CD4-positive, alpha-beta memory T cell (primary cell): ENCODE results near the gene SPPL3. TPM values are rescaled to one million over a fixed set of nuclear protein-coding genes. Genes with fewer than 3 reads are reported as not detected.

Source experiments
- CTCF ChIA-PET: fragments of 350-600 bp; sonication (Branson Sonifier 250); formaldehyde crosslinking; loops from one replicate; lab custom pipeline; 2021; ENCODE audit warnings: inconsistent platforms; ENCODE audit not compliant: partially characterized antibody; lab: Charles Lee
- POLR2A ChIA-PET: fragments of 350-600 bp; sonication (Branson Sonifier 250); formaldehyde crosslinking; loops from one replicate; lab custom pipeline; 2021; ENCODE audit not compliant: partially characterized antibody; lab: Charles Lee
- DNase-seq, 5 donors: peaks; one replicate each; pipeline versions ENCODE4 v3.0.0 to v3.0.0-alpha.2; 2020 to 2022; ENCODE audit warnings: mixed read lengths in 1 of 5
- H3K27ac ChIP-seq: one replicate; pipeline ENCODE4 v1.7.0; 2013; ENCODE audit warnings: low read depth, low read length
- H3K27me3 ChIP-seq: 2 replicates; pipeline ENCODE4 v1.7.0; 2013; ENCODE audit warnings: mild to moderate bottlenecking, low read length, moderate library complexity; ENCODE audit not compliant: insufficient read depth
- H3K36me3 ChIP-seq: 2 replicates; pipeline ENCODE4 v1.7.0; 2013; ENCODE audit warnings: mild to moderate bottlenecking, low read length, moderate library complexity; ENCODE audit not compliant: insufficient read depth
- H3K4me1 ChIP-seq: 2 replicates; pipeline ENCODE4 v1.7.0; 2013; ENCODE audit warnings: mild to moderate bottlenecking, low read length, moderate library complexity; ENCODE audit not compliant: insufficient read depth
- H3K4me3 ChIP-seq, 2 donors: one replicate each; pipeline ENCODE4 v1.7.0; 2013; ENCODE audit warnings: low read length in 2 of 2, mild to moderate bottlenecking in 1 of 2
- H3K9me3 ChIP-seq, 2 donors: one replicate each; pipeline ENCODE4 v1.7.0; 2013; ENCODE audit warnings: low read length in 2 of 2, control low read depth in 1 of 2; ENCODE audit not compliant: control insufficient read depth in 1 of 2
- H3K27ac Mint-ChIP-seq, 7 donors: one replicate each; pipeline ENCODE4 v1.8.0; 2020 to 2021; ENCODE audit warnings: mixed read lengths in 7 of 7, mild to moderate bottlenecking in 6 of 7, inconsistent platforms in 3 of 7, moderate library complexity in 3 of 7
- H3K27me3 Mint-ChIP-seq, 2 donors: one replicate each; pipeline ENCODE4 v1.8.0; 2020 to 2021; ENCODE audit warnings: mixed read lengths in 2 of 2
- H3K36me3 Mint-ChIP-seq, 2 donors: one replicate each; pipeline ENCODE4 v1.8.0; 2020 to 2021; ENCODE audit warnings: mixed read lengths in 2 of 2, inconsistent platforms in 1 of 2, mild to moderate bottlenecking in 1 of 2
- H3K4me1 Mint-ChIP-seq, 4 donors: one replicate each; pipeline ENCODE4 v1.8.0; 2020 to 2021; ENCODE audit warnings: mixed read lengths in 4 of 4, mild to moderate bottlenecking in 1 of 4
- H3K4me3 Mint-ChIP-seq, 8 donors: one replicate each; pipeline ENCODE4 v1.8.0; 2020 to 2021; ENCODE audit warnings: mixed read lengths in 8 of 8, mild to moderate bottlenecking in 7 of 8, moderate library complexity in 6 of 8, inconsistent platforms in 3 of 8
- H3K9me3 Mint-ChIP-seq, 8 donors: one replicate each; pipeline ENCODE4 v1.8.0; 2020 to 2021; ENCODE audit warnings: mixed read lengths in 8 of 8, mild to moderate bottlenecking in 5 of 8, inconsistent platforms in 3 of 8, moderate library complexity in 1 of 8
- intact Hi-C: fragments of 100-400 bp; cut with micrococcal nuclease; formaldehyde crosslinking; loops from one replicate; pipeline ENCODE4 v1.15.1; 2023
- polyA plus RNA-seq, 2 donors: library from polyadenylated mRNA; unstranded; fragments of 300-500 nt; fragmentation: Illumina TruSeq; gene quantifications; one replicate each; pipeline ENCODE4 v1.2.3, GENCODE V29; 2021
- total RNA-seq, 2 experiments: library from RNA; stranded (reverse); gene quantifications; one replicate each; pipeline ENCODE4 v1.2.3, GENCODE V29; 2021

Gene SPPL3
- total and polyA plus RNA-seq, 4 experiments from 2014 or later, result 7.4 to 49.4 (median 44.8) TPM

- no peaks in the 10 kb centered on the region for H3K4me1 ChIP-seq
- intact Hi-C loops, result no loop called here
- Mint-ChIP-seq H3K27ac (no peak overlapping the region), H3K9me3 (peaks cover 0 to 26% (median 17%) of the 10 kb centered on the region in 8 donors), H3K4me1 (no peaks in the 10 kb centered on the region), H3K27me3 (peaks cover 0 to 3% of the 10 kb centered on the region in 2 donors), H3K4me3 (no peak overlapping the region), H3K36me3 (peaks cover 0 to 3% of the 10 kb centered on the region in 2 donors)
- no peak overlapping the region for H3K4me3 ChIP-seq
- POLR2A ChIA-PET, result no interaction called here
- no peak overlapping the region for H3K27ac ChIP-seq
- H3K27me3 ChIP-seq, result no peaks in the 10 kb centered on the region
- no peaks in the 10 kb centered on the region for H3K36me3 ChIP-seq
- peaks cover 0 to 6% of the 10 kb centered on the region in 2 donors for H3K9me3 ChIP-seq
- CTCF ChIA-PET, result no interaction called here
- no peak for DNase-seq
These were observed 17.5 kb upstream of the SPPL3 start for GRCh38 chr12:120921637-120922036.

DNA sequence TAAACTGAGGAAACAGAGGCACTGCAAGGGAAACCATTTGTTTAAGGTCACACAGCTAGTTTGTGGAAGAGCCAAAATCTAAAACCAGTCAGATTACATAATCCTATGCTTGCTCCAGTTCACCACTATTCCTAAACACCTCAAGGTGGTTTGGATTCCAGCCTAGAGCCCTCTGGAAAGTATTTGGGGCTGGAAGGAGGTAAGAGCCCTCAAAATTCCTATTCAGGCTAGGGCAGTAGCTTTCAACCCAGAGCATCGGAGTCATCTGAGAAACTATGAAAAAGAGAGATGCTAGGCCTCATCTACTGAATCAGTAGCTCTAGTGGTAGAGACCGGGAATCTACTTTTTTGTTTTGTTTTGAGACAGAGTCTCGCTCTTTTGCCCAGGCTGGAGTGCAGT is 16.0 kb upstream of the SPPL3 start:
- Histone ChIP-seq H3K36me3 (no peaks in the 10 kb centered on the region), H3K4me3 (no peak overlapping the region), H3K4me1 (no peaks in the 10 kb centered on the region), H3K27me3 (no peaks in the 10 kb centered on the region), H3K9me3 (peaks cover 0 to 6% of the 10 kb centered on the region in 2 donors), H3K27ac (no peak overlapping the region)
- POLR2A ChIA-PET, result no interaction called here
- no peak for DNase-seq
- H3K27ac Mint-ChIP-seq, result no peak overlapping the region
- CTCF ChIA-PET, result no interaction called here
- no peaks in the 10 kb centered on the region for H3K4me1 Mint-ChIP-seq
- intact Hi-C loops, result no loop called here
- peaks cover 0 to 5% of the 10 kb centered on the region in 2 donors for H3K27me3 Mint-ChIP-seq
- H3K4me3 Mint-ChIP-seq, result no peak overlapping the region
- H3K9me3 Mint-ChIP-seq, result peaks cover 0 to 29% (median 19%) of the 10 kb centered on the region in 8 donors
- peaks cover 0 to 5% of the 10 kb centered on the region in 2 donors for H3K36me3 Mint-ChIP-seq

- Mint-ChIP-seq H3K27ac (no peak overlapping the region), H3K36me3 (peaks cover 0 to 5% of the 10 kb centered on the region in 2 donors), H3K27me3 (peaks cover 0 to 5% of the 10 kb centered on the region in 2 donors), H3K4me3 (no peak overlapping the region), H3K9me3 (peaks cover 0 to 29% (median 19%) of the 10 kb centered on the region in 8 donors), H3K4me1 (no peaks in the 10 kb centered on the region)
- no peaks in the 10 kb centered on the region for H3K36me3 ChIP-seq
- no peaks in the 10 kb centered on the region for H3K4me1 ChIP-seq
- intact Hi-C loops, result no loop called here
- H3K27me3 ChIP-seq, result no peaks in the 10 kb centered on the region
- ChIA-PET CTCF (interaction anchor here (0.7 to 1.5 kb wide), 2 partner anchors 55 to 61 kb away, joined by 3 to 4 read pairs; no protein-coding TSS in a partner anchor), POLR2A (no interaction called here)
- no peak overlapping the region for H3K4me3 ChIP-seq
- no peak overlapping the region for H3K27ac ChIP-seq
- DNase-seq, result no peak
- H3K9me3 ChIP-seq, result peaks cover 0 to 6% of the 10 kb centered on the region in 2 donors
These were observed 13.6 kb upstream of the SPPL3 start for GRCh38 chr12:120917748-120918147.

GRCh38 chr12:120916561-120916960 is 12.4 kb upstream of the SPPL3 start:
- intact Hi-C loops, result no loop called here
- Histone ChIP-seq H3K4me3 (no peak overlapping the region), H3K9me3 (peaks cover 0 to 6% of the 10 kb centered on the region in 2 donors), H3K4me1 (no peaks in the 10 kb centered on the region), H3K27ac (no peak overlapping the region), H3K36me3 (no peaks in the 10 kb centered on the region), H3K27me3 (no peaks in the 10 kb centered on the region)
- H3K27ac Mint-ChIP-seq, result no peak overlapping the region
- peaks cover 0 to 5% of the 10 kb centered on the region in 2 donors for H3K27me3 Mint-ChIP-seq
- peaks cover 0 to 29% (median 19%) of the 10 kb centered on the region in 8 donors for H3K9me3 Mint-ChIP-seq
- H3K4me3 Mint-ChIP-seq, result no peak overlapping the region
- ChIA-PET POLR2A (no interaction called here), CTCF (no interaction called here)
- no peaks in the 10 kb centered on the region for H3K4me1 Mint-ChIP-seq
- H3K36me3 Mint-ChIP-seq, result peaks cover 0 to 5% of the 10 kb centered on the region in 2 donors
- DNase-seq, result no peak

GRCh38 chr12:120914794-120915193 is 10.6 kb upstream of the SPPL3 start:
- H3K9me3 Mint-ChIP-seq, result peaks cover 0 to 27% (median 19%) of the 10 kb centered on the region in 8 donors
- Histone ChIP-seq H3K9me3 (peaks cover 0 to 6% of the 10 kb centered on the region in 2 donors), H3K4me1 (no peaks in the 10 kb centered on the region), H3K27ac (no peak overlapping the region), H3K36me3 (no peaks in the 10 kb centered on the region), H3K4me3 (no peak overlapping the region), H3K27me3 (no peaks in the 10 kb centered on the region)
- DNase-seq, result no peak
- H3K27ac Mint-ChIP-seq, result no peak overlapping the region
- ChIA-PET CTCF (no interaction called here), POLR2A (no interaction called here)
- no peaks in the 10 kb centered on the region for H3K4me1 Mint-ChIP-seq
- H3K36me3 Mint-ChIP-seq, result peaks cover 0 to 5% of the 10 kb centered on the region in 2 donors
- peaks cover 0 to 5% of the 10 kb centered on the region in 2 donors for H3K27me3 Mint-ChIP-seq
- H3K4me3 Mint-ChIP-seq, result no peak overlapping the region
- intact Hi-C loops, result no loop called here

GRCh38 chr12:120909633-120910298 is 5.6 kb upstream of the SPPL3 start:
- intact Hi-C loops, result no loop called here
- no peaks in the 10 kb centered on the region for H3K36me3 ChIP-seq
- H3K27ac ChIP-seq, result no peak overlapping the region
- POLR2A ChIA-PET, result no interaction called here
- H3K4me1 Mint-ChIP-seq, result peaks cover 0 to 3% (median 1%) of the 10 kb centered on the region in 4 donors
- no peak overlapping the region for H3K4me3 Mint-ChIP-seq
- H3K27me3 ChIP-seq, result no peaks in the 10 kb centered on the region
- DNase-seq, result no peak
- H3K27me3 Mint-ChIP-seq, result no peaks in the 10 kb centered on the region
- no peak overlapping the region for H3K4me3 ChIP-seq
- CTCF ChIA-PET, result no interaction called here
- no peak overlapping the region for H3K27ac Mint-ChIP-seq
- no peaks in the 10 kb centered on the region for H3K9me3 Mint-ChIP-seq
- no peaks in the 10 kb centered on the region for H3K4me1 ChIP-seq
- no peaks in the 10 kb centered on the region for H3K36me3 Mint-ChIP-seq
- H3K9me3 ChIP-seq, result no peaks in the 10 kb centered on the region

- Histone ChIP-seq H3K9me3 (no peaks in the 10 kb centered on the region), H3K27ac (no peak overlapping the region), H3K27me3 (no peaks in the 10 kb centered on the region), H3K36me3 (no peaks in the 10 kb centered on the region), H3K4me3 (no peak overlapping the region), H3K4me1 (peaks cover 23% of the 10 kb centered on the region)
- CTCF ChIA-PET, result interaction anchor here (0.8 kb wide), 1 partner anchor 257 kb away, joined by 3 read pairs; no protein-coding TSS in a partner anchor
- Mint-ChIP-seq H3K9me3 (no peaks in the 10 kb centered on the region), H3K27ac (peak overlapping the region in 5 of 7 donors; percentile 7 to 82 (median 77)), H3K4me3 (peak overlapping the region in 7 of 8 donors; percentile 39 to 76 (median 56)), H3K27me3 (no peaks in the 10 kb centered on the region), H3K36me3 (peaks cover 0 to 14% of the 10 kb centered on the region in 2 donors), H3K4me1 (peaks cover 19 to 29% (median 24%) of the 10 kb centered on the region in 4 donors)
- POLR2A ChIA-PET, result interaction anchor here (0.6 to 1.2 kb wide), 2 partner anchors 8 to 146 kb away, joined by 3 to 4 read pairs; no protein-coding TSS in a partner anchor
- intact Hi-C loops, result loop anchor here (2.0 kb wide), 1 partner anchor 219 kb away; the partner anchor contains the start of gene MLEC
- no peak for DNase-seq
These were observed 1.8 kb upstream of the SPPL3 start for GRCh38 chr12:120905856-120906384.
